Mesenchymal stem cell (in vitro differentiated cells and primary cell): Measurements from ENCODE around the gene HSPA12B.
A peak's percentile ranks its signal among the peaks of the same experiment; 100 is the strongest.

Experiments used
- DNase-seq: peaks from one replicate; pipeline ENCODE4 v3.0.0-alpha.2; 2013
- H2AFZ ChIP-seq: one replicate; pipeline ENCODE4 v1.6.1; 2013; ENCODE audit warnings: low read depth, mild to moderate bottlenecking, control low read depth, inconsistent platforms, low read length, moderate library complexity
- H2AK5ac ChIP-seq: 2 replicates; pipeline ENCODE4 v1.6.1; 2013; ENCODE audit warnings: low read length, moderate library complexity, mild to moderate bottlenecking, inconsistent platforms; ENCODE audit not compliant: severe bottlenecking
- H2BK120ac ChIP-seq: one replicate; pipeline ENCODE4 v1.6.1; 2013; ENCODE audit warnings: low read depth, mild to moderate bottlenecking, inconsistent platforms, low read length, moderate library complexity
- H2BK12ac ChIP-seq, 2 experiments: one replicate each; pipeline ENCODE4 v1.6.1; 2013; ENCODE audit warnings: inconsistent platforms in 2 of 2, low read length in 2 of 2, mild to moderate bottlenecking in 2 of 2, moderate library complexity in 2 of 2, control low read depth in 1 of 2
- H2BK15ac ChIP-seq: one replicate; pipeline ENCODE4 v1.6.1; 2013; ENCODE audit warnings: mild to moderate bottlenecking, low read depth, inconsistent platforms; ENCODE audit not compliant: poor library complexity, severe bottlenecking
- H2BK5ac ChIP-seq: 2 replicates; pipeline ENCODE4 v1.6.1; 2013; ENCODE audit warnings: low read depth, mild to moderate bottlenecking, low read length, control low read depth, inconsistent platforms; ENCODE audit not compliant: poor library complexity, severe bottlenecking
- H3K14ac ChIP-seq, 2 experiments: one replicate each; pipeline ENCODE4 v1.6.1; 2013; ENCODE audit warnings: inconsistent platforms in 2 of 2, low read length in 2 of 2, control low read depth in 1 of 2, mild to moderate bottlenecking in 1 of 2, moderate library complexity in 1 of 2
- H3K18ac ChIP-seq, 2 experiments: one replicate each; pipeline ENCODE4 v1.6.1; 2013; ENCODE audit warnings: inconsistent platforms in 2 of 2, low read length in 2 of 2, control low read depth in 1 of 2, low read depth in 1 of 2, mild to moderate bottlenecking in 1 of 2
- H3K23ac ChIP-seq, 2 experiments: one replicate each; pipeline ENCODE4 v1.6.1; 2013; ENCODE audit warnings: inconsistent platforms in 2 of 2, low read length in 2 of 2, mild to moderate bottlenecking in 2 of 2, moderate library complexity in 2 of 2, control low read depth in 1 of 2
- H3K27ac ChIP-seq: 2 replicates; pipeline ENCODE4 v1.5.1; 2013; ENCODE audit warnings: mild to moderate bottlenecking, moderate library complexity, low read length, control low read depth, inconsistent platforms; ENCODE audit not compliant: poor library complexity, severe bottlenecking
- H3K27me3 ChIP-seq, 2 experiments: 2 replicates each; pipeline versions ENCODE4 v1.6.1 to v1.7.0; 2013; ENCODE audit warnings: low read length in 2 of 2, mild to moderate bottlenecking in 2 of 2, moderate library complexity in 2 of 2, control low read depth in 1 of 2, inconsistent platforms in 1 of 2; ENCODE audit not compliant: control insufficient read depth in 1 of 2, insufficient read depth in 1 of 2
- H3K36me3 ChIP-seq, 2 experiments: 2 replicates each; pipeline versions ENCODE4 v1.6.1 to v1.7.0; 2013; ENCODE audit warnings: low read length in 2 of 2, control low read depth in 1 of 2, inconsistent platforms in 1 of 2, low read depth in 1 of 2, mild to moderate bottlenecking in 1 of 2; ENCODE audit not compliant: insufficient read depth in 2 of 2, control insufficient read depth in 1 of 2
- H3K4ac ChIP-seq, 2 experiments: one replicate each; pipeline ENCODE4 v1.6.1; 2013; ENCODE audit warnings: inconsistent platforms in 2 of 2, low read length in 2 of 2, mild to moderate bottlenecking in 2 of 2, moderate library complexity in 2 of 2, control low read depth in 1 of 2, low read depth in 1 of 2
- H3K4me1 ChIP-seq: 2 replicates; pipeline ENCODE4 v1.6.1; 2013; ENCODE audit warnings: low read depth, low read length, control low read depth; ENCODE audit not compliant: control insufficient read depth, insufficient read depth
- H3K4me2 ChIP-seq: 2 replicates; pipeline ENCODE4 v1.6.1; 2013; ENCODE audit warnings: low read length, mild to moderate bottlenecking, inconsistent platforms; ENCODE audit not compliant: poor library complexity, severe bottlenecking
- H3K4me3 ChIP-seq, 2 experiments: 2 replicates each; pipeline versions ENCODE4 v1.5.1 to v1.7.0; 2013; ENCODE audit warnings: low read length in 2 of 2, mild to moderate bottlenecking in 2 of 2, control low read depth in 1 of 2, low read depth in 1 of 2; ENCODE audit not compliant: insufficient read depth in 1 of 2
- H3K79me1 ChIP-seq: replicated peaks from 2 replicates; pipeline ENCODE4 v1.6.1; 2013; ENCODE audit warnings: mild to moderate bottlenecking, control low read depth, low read length, inconsistent platforms; ENCODE audit not compliant: poor library complexity, severe bottlenecking
- H3K9ac ChIP-seq: 2 replicates; pipeline ENCODE4 v1.7.0; 2013; ENCODE audit warnings: mild to moderate bottlenecking, low read length, moderate library complexity
- H3K9me3 ChIP-seq: 2 replicates; pipeline ENCODE4 v1.7.0; 2013; ENCODE audit warnings: mild to moderate bottlenecking, low read length; ENCODE audit not compliant: control insufficient read depth
- H4K8ac ChIP-seq: one replicate; pipeline ENCODE4 v1.6.1; 2013; ENCODE audit warnings: inconsistent platforms, mild to moderate bottlenecking, low read length, moderate library complexity
- H4K91ac ChIP-seq: one replicate; pipeline ENCODE4 v1.6.1; 2013; ENCODE audit warnings: mild to moderate bottlenecking, low read length, inconsistent platforms
- WGBS: methylation state at CpG from one replicate; pipeline ENCODE4 v1.1.7; 2013; ENCODE audit warnings: mixed read lengths; 5-methylcytosine and 5-hydroxymethylcytosine counted together

The HSPA12B gene

GRCh38 chr20:3766422-3767109 is 34.1 kb downstream of the HSPA12B start:
- Histone ChIP-seq H3K4me2 (peak overlapping the region; percentile 99), H3K18ac (no peak overlapping the region), H3K23ac (peak overlapping the region in 1 of 2 experiments; percentile 43), H3K9me3 (no peaks in the 10 kb centered on the region), H3K4me1 (peaks cover 19% of the 10 kb centered on the region), H2BK5ac (no peak overlapping the region), H3K36me3 (peaks cover 0 to 4% of the 10 kb centered on the region in 2 experiments), H2AFZ (no peak overlapping the region), H2BK120ac (no peak overlapping the region), H3K27me3 (no peaks in the 10 kb centered on the region), H3K14ac (peak overlapping the region in 1 of 2 experiments; percentile 41), H2BK12ac (peak overlapping the region in 1 of 2 experiments; percentile 15), H2BK15ac (no peak overlapping the region), H4K8ac (peak overlapping the region; percentile 20), H3K4me3 (peak overlapping the region; percentile 85 to 90), H3K79me1 (peaks cover 34% of the 10 kb centered on the region), H3K27ac (no peak overlapping the region), H4K91ac (peak overlapping the region; percentile 80), H3K4ac (no peak overlapping the region), H2AK5ac (peak overlapping the region; percentile 1), H3K9ac (peak overlapping the region; percentile 82)
- WGBS: 49% methylated on average over 6 of the region's 9 CpGs
- DNase-seq: no peak

GRCh38 chr20:3767110-3767426 is 34.6 kb downstream of the HSPA12B start:
- Histone ChIP-seq H2BK120ac (no peak overlapping the region), H3K27ac (no peak overlapping the region), H3K9ac (peak overlapping the region; percentile 82), H3K18ac (peak overlapping the region in 1 of 2 experiments; percentile 46), H3K4ac (peak overlapping the region in 1 of 2 experiments; percentile 65), H2BK12ac (no peak overlapping the region), H4K91ac (peak overlapping the region; percentile 80), H2BK5ac (no peak overlapping the region), H3K4me3 (peak overlapping the region; percentile 85 to 90), H3K79me1 (peaks cover 34% of the 10 kb centered on the region), H3K4me1 (peaks cover 19% of the 10 kb centered on the region), H2AK5ac (no peak overlapping the region), H3K27me3 (no peaks in the 10 kb centered on the region), H2AFZ (peak overlapping the region; percentile 93), H3K36me3 (no peaks in the 10 kb centered on the region), H3K23ac (peak overlapping the region in 1 of 2 experiments; percentile 29), H3K14ac (peak overlapping the region; percentile 89), H2BK15ac (no peak overlapping the region), H3K9me3 (no peaks in the 10 kb centered on the region), H3K4me2 (peak overlapping the region; percentile 99), H4K8ac (peak overlapping the region; percentile 52)
- WGBS: 2% methylated on average over 13 of the region's 21 CpGs
- peak; percentile 12 for DNase-seq

DNA sequence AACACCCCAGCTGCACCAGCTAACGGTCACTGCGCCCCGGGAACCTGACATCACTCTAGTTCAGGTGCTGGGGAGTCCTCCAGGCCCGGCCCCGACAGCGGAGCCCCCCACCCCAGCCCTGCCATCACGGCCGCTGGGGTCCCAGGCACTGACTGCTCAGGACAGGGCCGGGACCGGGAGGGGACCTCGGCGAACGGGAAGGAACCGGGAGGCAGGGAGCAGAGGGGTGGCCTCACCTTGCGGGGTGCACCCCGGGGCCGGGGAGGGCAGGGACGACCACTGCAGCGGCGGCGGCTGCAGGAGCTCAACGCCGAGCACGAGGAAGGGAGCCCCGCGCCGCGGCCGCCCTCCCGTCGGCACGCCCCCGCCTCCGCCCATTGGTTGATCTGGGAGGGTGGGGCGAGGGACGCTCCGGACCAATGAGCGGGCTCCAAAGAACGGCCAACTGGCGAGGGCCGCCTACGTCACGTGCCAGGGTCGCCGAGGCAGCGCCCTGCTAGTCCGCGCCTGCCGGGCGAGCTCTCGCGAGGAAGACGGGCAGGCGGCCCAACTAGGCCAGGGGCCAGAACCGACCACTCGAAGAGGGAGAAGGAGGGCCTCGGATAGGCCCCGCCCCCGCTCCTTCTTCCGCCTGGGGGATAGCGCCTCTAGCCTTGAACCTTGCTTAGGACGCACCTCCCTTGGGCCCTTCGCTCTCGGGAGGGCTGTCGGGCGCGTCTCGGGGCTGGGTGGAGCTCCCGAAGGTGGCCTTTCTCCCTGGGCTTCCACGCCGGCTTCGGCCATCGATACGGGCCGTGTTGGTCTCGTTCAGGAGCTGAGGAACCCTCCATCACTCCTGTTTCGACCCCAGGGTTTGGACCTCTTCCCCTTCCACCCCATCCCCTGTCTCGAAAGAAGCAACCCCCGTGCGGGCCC is 35.2 kb downstream of the HSPA12B start, which contains the start of gene ADISSP:
Gene ADISSP (minus strand): TSS at position 327 of the 915 bp plus-strand sequence. CDS start 7,653 bp downstream, outside the sequence.
- H3K4ac ChIP-seq: peak within 1 kb of the TSS; percentile 65 to 91
- H3K9me3 ChIP-seq: no peaks in the 10 kb centered on the region
- peak; percentile 98 for DNase-seq
- under 1% methylated on average over 54 of the region's 80 CpGs for WGBS
- H2BK15ac ChIP-seq: peak within 1 kb of the TSS; percentile 92
- no peaks in the 10 kb centered on the region for H3K36me3 ChIP-seq
- peak within 1 kb of the TSS; percentile 43 for H2BK120ac ChIP-seq
- H3K4me1 ChIP-seq: peaks cover 19% of the 10 kb centered on the region
- peak within 1 kb of the TSS; percentile 43 to 75 for H3K23ac ChIP-seq
- peak within 1 kb of the TSS; percentile 99 for H3K4me2 ChIP-seq
- H4K8ac ChIP-seq: peak within 1 kb of the TSS; percentile 98
- peak within 1 kb of the TSS; percentile 84 for H3K27ac ChIP-seq
- no peaks in the 10 kb centered on the region for H3K27me3 ChIP-seq
- peak within 1 kb of the TSS; percentile 97 for H4K91ac ChIP-seq
- H2BK12ac ChIP-seq: peak within 1 kb of the TSS; percentile 44 to 67
- no peak within 1 kb of the TSS for H2BK5ac ChIP-seq
- peak within 1 kb of the TSS; percentile 89 to 94 for H3K14ac ChIP-seq
- H2AFZ ChIP-seq: peak within 1 kb of the TSS; percentile 93
- peak within 1 kb of the TSS; percentile 68 for H2AK5ac ChIP-seq
- peaks cover 34% of the 10 kb centered on the region for H3K79me1 ChIP-seq
- peak within 1 kb of the TSS; percentile 83 to 85 for H3K18ac ChIP-seq
- H3K9ac ChIP-seq: peak within 1 kb of the TSS; percentile 93
- peak within 1 kb of the TSS; percentile 85 to 90 for H3K4me3 ChIP-seq
